ENCODE data around the gene IFRD2. TPM values are rescaled to one million over a fixed set of nuclear protein-coding genes. Genes with fewer than 3 reads are reported as not detected.
"Not testable (repeated sequence)": the region's sequence is repeated elsewhere in the genome, so short reads cannot be mapped to it uniquely, and the experiment has no call there.

Gene IFRD2
- total RNA-seq, 1 experiment from 2014 or later: 89.5 TPM

DNA sequence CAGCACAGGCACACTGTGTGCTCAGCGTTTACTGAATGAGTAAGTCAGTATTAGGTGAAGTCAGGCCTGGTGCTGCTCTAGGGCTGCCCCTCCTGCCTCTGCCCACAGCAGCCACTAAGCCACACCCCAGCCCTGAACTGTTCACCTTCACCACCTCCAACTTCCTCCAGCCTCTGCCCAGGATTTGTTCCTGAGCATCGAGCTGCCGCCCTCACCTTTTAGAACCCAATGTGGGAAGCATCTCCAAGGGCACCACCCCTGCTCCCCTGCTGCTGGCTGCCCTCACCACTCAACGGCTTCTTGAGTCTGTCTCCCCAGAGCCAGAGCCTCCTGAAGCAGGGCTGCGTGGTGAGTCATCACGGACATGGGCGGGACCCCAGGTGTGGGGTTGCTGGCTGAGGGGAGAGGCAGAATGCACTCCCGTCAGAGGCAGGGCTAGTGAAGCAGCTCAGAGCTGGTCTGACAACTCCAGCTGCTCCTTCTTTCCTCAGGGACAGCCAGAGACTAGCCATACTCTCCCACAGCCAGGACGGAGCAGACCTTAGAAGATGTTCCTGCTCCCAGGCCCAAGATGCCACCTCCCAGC lies 24.5 kb upstream of the IFRD2 start:
- Mint-ChIP-seq H3K27me3 (ENCODE audit: insufficient read depth, unreplicated experiment) (no peaks in the 10 kb centered on the region), H3K4me1 (ENCODE audit: low read depth, unreplicated experiment) (peaks cover 17% of the 10 kb centered on the region), H3K9me3 (ENCODE audit: unreplicated experiment) (no peaks in the 10 kb centered on the region), H3K27ac (ENCODE audit: unreplicated experiment) (peak overlapping the region; percentile 82), H3K36me3 (ENCODE audit: insufficient read depth, unreplicated experiment) (peaks cover 47% of the 10 kb centered on the region), H3K4me3 (ENCODE audit: unreplicated experiment) (peak overlapping the region; percentile 48)
- DNase-seq: peak; percentile 66 to 80
- H3K4me1 ChIP-seq: peaks cover 17% of the 10 kb centered on the region
- intact Hi-C loops (cut with micrococcal nuclease; ENCODE audit: unreplicated experiment): no loop called here
- no peaks in the 10 kb centered on the region for H3K27me3 ChIP-seq (replicated peaks; ENCODE audit: control insufficient read depth, insufficient read depth, low read length)
- TF ChIP-seq, protein P1, sequence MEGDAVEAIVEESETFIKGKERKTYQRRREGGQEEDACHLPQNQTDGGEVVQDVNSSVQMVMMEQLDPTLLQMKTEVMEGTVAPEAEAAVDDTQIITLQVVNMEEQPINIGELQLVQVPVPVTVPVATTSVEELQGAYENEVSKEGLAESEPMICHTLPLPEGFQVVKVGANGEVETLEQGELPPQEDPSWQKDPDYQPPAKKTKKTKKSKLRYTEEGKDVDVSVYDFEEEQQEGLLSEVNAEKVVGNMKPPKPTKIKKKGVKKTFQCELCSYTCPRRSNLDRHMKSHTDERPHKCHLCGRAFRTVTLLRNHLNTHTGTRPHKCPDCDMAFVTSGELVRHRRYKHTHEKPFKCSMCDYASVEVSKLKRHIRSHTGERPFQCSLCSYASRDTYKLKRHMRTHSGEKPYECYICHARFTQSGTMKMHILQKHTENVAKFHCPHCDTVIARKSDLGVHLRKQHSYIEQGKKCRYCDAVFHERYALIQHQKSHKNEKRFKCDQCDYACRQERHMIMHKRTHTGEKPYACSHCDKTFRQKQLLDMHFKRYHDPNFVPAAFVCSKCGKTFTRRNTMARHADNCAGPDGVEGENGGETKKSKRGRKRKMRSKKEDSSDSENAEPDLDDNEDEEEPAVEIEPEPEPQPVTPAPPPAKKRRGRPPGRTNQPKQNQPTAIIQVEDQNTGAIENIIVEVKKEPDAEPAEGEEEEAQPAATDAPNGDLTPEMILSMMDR (IDR thresholded peaks at IDR 0.05; ENCODE audit: insufficient read depth in 1 of 2, low read depth in 1 of 2, low read length in 1 of 2, severe bottlenecking in 1 of 2, unreplicated experiment in 1 of 2): no peak
- no TSS peak for BruUV-seq (replicated peaks)
- no peak overlapping the region for H3K4me3 ChIP-seq (ENCODE audit: low read depth, low read length)
- ChIA-PET POLR2A (interaction anchor here (1.0 kb wide), 1 partner anchor 21 kb away, joined by 4 read pairs; no protein-coding TSS in a partner anchor), CTCF (no interaction called here)
- no peaks in the 10 kb centered on the region for H3K9me3 ChIP-seq
- peaks cover 4% of the 10 kb centered on the region for H3K36me3 ChIP-seq (ENCODE audit: control insufficient read depth, insufficient read depth, low read length)

DNA sequence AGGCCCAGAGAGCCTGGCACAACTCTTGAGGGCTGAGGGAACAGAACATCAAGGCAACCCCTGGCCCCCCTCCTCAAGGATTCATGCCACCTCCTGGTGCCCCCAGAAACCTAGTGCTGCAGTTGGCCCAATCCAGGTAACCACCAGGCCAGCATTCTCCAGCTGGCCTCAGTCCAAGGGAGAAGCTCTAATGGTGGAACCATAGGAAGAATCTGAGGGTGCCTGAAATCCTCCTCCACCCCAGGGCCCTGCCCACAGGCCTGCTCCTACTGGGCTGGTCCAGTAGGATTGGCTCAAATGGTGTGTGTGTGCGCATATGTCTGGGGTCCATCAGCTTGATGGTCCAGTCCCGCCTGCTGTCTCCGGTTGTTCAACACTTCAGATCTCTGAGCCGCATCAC lies 22.6 kb upstream of the IFRD2 start:
- no peak overlapping the region for H3K4me3 Mint-ChIP-seq (ENCODE audit: unreplicated experiment)
- DNase-seq: no peak
- BruUV-seq (replicated peaks): no TSS peak
- no peaks in the 10 kb centered on the region for H3K9me3 Mint-ChIP-seq (ENCODE audit: unreplicated experiment)
- peaks cover 4% of the 10 kb centered on the region for H3K36me3 ChIP-seq (ENCODE audit: control insufficient read depth, insufficient read depth, low read length)
- TF ChIP-seq, protein P1 (IDR thresholded peaks at IDR 0.05; ENCODE audit: insufficient read depth in 1 of 2, low read depth in 1 of 2, low read length in 1 of 2, severe bottlenecking in 1 of 2, unreplicated experiment in 1 of 2): no peak
- POLR2A ChIA-PET: interaction anchor here (1.1 kb wide), 1 partner anchor 23 kb away, joined by 3 read pairs; no protein-coding TSS in a partner anchor
- peaks cover 17% of the 10 kb centered on the region for H3K4me1 Mint-ChIP-seq (ENCODE audit: low read depth, unreplicated experiment)
- CTCF ChIA-PET: interaction anchor here (0.7 kb wide), 2 partner anchors 12 to 50 kb away, joined by 4 to 6 read pairs; partner anchors contain the start of gene HYAL1
- no peak overlapping the region for H3K4me3 ChIP-seq (ENCODE audit: low read depth, low read length)
- no peaks in the 10 kb centered on the region for H3K27me3 ChIP-seq (replicated peaks; ENCODE audit: control insufficient read depth, insufficient read depth, low read length)
- no peaks in the 10 kb centered on the region for H3K9me3 ChIP-seq
- intact Hi-C loops (cut with micrococcal nuclease; ENCODE audit: unreplicated experiment): no loop called here
- H3K36me3 Mint-ChIP-seq (ENCODE audit: insufficient read depth, unreplicated experiment): peaks cover 45% of the 10 kb centered on the region
- H3K4me1 ChIP-seq: peaks cover 15% of the 10 kb centered on the region
- H3K27ac Mint-ChIP-seq (ENCODE audit: unreplicated experiment): peak overlapping the region; percentile 49
- no peaks in the 10 kb centered on the region for H3K27me3 Mint-ChIP-seq (ENCODE audit: insufficient read depth, unreplicated experiment)

DNA sequence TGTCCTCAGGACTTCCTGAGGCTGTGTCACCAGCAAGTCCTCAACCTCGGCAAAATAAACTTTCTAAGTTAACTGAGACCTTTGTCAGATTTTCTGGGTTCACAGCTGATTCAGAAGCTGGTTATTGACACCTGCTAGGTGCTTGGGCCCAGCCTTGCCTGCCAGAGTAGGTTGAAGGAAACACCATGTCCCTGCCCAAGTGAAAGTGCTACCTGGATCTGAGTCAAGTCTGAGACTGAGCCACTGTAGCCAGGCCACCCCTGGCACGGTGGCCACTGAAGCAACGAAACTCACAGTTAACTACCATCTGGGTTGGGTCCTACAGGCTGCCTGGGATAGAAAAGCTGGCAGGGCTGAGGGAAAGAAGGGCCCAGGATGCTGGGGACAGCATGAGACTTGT lies 22.1 kb upstream of the IFRD2 start:
- Mint-ChIP-seq H3K27me3 (ENCODE audit: insufficient read depth, unreplicated experiment) (no peaks in the 10 kb centered on the region), H3K9me3 (ENCODE audit: unreplicated experiment) (no peaks in the 10 kb centered on the region), H3K36me3 (ENCODE audit: insufficient read depth, unreplicated experiment) (peaks cover 45% of the 10 kb centered on the region), H3K4me3 (ENCODE audit: unreplicated experiment) (no peak overlapping the region), H3K4me1 (ENCODE audit: low read depth, unreplicated experiment) (peaks cover 17% of the 10 kb centered on the region), H3K27ac (ENCODE audit: unreplicated experiment) (peak overlapping the region; percentile 23)
- POLR2A ChIA-PET: interaction anchor here (1.1 kb wide), 1 partner anchor 23 kb away, joined by 3 read pairs; no protein-coding TSS in a partner anchor
- Histone ChIP-seq H3K36me3 (ENCODE audit: control insufficient read depth, insufficient read depth, low read length) (peaks cover under 1% of the 10 kb centered on the region; the same call in 1 of the 2 replicates), H3K9me3 (no peaks in the 10 kb centered on the region), H3K4me1 (peaks cover 17% of the 10 kb centered on the region), H3K4me3 (ENCODE audit: low read depth, low read length) (no peak overlapping the region), H3K27me3 (replicated peaks; ENCODE audit: control insufficient read depth, insufficient read depth, low read length) (no peaks in the 10 kb centered on the region)
- DNase-seq: no peak
- TF ChIP-seq, protein P1 (IDR thresholded peaks at IDR 0.05; ENCODE audit: insufficient read depth in 1 of 2, low read depth in 1 of 2, low read length in 1 of 2, severe bottlenecking in 1 of 2, unreplicated experiment in 1 of 2): no peak
- BruUV-seq (replicated peaks): no TSS peak
- intact Hi-C loops (cut with micrococcal nuclease; ENCODE audit: unreplicated experiment): no loop called here
- CTCF ChIA-PET: no interaction called here

DNA sequence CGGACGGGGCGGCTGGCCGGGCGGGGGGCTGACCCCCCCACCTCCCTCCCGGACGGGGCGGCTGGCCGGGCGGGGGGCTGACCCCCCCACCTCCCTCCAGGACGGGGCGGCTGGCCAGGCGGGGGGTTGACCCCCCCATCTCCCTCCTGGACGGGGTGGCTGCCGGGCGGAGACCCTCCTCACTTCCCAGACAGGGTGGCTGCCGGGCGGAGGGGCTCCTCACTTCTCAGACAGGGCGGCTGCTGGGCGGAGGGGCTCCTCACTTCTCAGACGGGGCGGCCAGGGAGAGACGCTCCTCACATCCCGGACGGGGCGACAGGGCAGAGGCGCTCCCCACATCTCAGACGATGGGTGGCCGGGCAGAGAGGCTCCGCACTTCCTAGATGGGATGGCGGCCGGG lies 19.8 kb upstream of the IFRD2 start:
- Mint-ChIP-seq H3K36me3 (ENCODE audit: insufficient read depth, unreplicated experiment) (peaks cover 25% of the 10 kb centered on the region), H3K4me1 (ENCODE audit: low read depth, unreplicated experiment) (peaks cover 17% of the 10 kb centered on the region)
- H3K27me3 Mint-ChIP-seq (ENCODE audit: insufficient read depth, unreplicated experiment); CTCF ChIA-PET; POLR2A ChIA-PET; H3K9me3 Mint-ChIP-seq (ENCODE audit: unreplicated experiment); DNase-seq; H3K4me3 Mint-ChIP-seq (ENCODE audit: unreplicated experiment); H3K27me3 ChIP-seq (replicated peaks; ENCODE audit: control insufficient read depth, insufficient read depth, low read length); H3K4me3 ChIP-seq (ENCODE audit: low read depth, low read length); H3K36me3 ChIP-seq (ENCODE audit: control insufficient read depth, insufficient read depth, low read length); H3K27ac Mint-ChIP-seq (ENCODE audit: unreplicated experiment); intact Hi-C loops (cut with micrococcal nuclease; ENCODE audit: unreplicated experiment); BruUV-seq (replicated peaks): not testable (repeated sequence)
- peaks cover 16% of the 10 kb centered on the region for H3K4me1 ChIP-seq
- H3K9me3 ChIP-seq: peaks cover 17% of the 10 kb centered on the region

Data from Caco-2 (cell line).